K562 (cell line): ENCODE data around the gene PAQR4. TPM values are rescaled to one million over a fixed set of nuclear protein-coding genes. Genes with fewer than 3 reads are reported as not detected.
A peak's percentile ranks its signal among the peaks of the same experiment; 100 is the strongest.

Source experiments
- ATAC-seq: fragments of 200-7000 bp; cut with Tn5 transposase; 3 replicates; pipeline ENCODE4 v1.9.1; 2020; ENCODE audit warnings: moderate library complexity
- BruUV-seq: library from RNA; stranded (reverse); fragments of 400-500 nt; replicated peaks from 2 replicates; lab custom pipeline; 2021; lab: Mats Ljungman, UMichigan
- CTCF ChIA-PET: fragments of 300-600 bp; formaldehyde crosslinking; extraction: SDS; loops from one replicate; lab custom pipeline; 2021; ENCODE audit warnings: low intra/inter-chr PET ratio; lab: Yijun Ruan, JAX
- POLR2A ChIA-PET: fragments of 300-600, 350-650 bp; sonication (Branson Sonifier 250); formaldehyde crosslinking; extraction: SDS; loops from one replicate; lab custom pipeline; 2021; ENCODE audit warnings: antibody characterized with exemption, inconsistent platforms; lab: Yijun Ruan, JAX
- DNase-seq, 4 experiments: peaks; one replicate each; pipeline versions ENCODE4 v3.0.0 to v3.0.0-alpha.2; 2011 to 2018; ENCODE audit warnings: low spot score in 3 of 4, mixed read lengths in 3 of 4; ENCODE audit errors: extremely low read depth in 1 of 4
- FAIRE-seq: peaks from 2 replicates; lab custom pipeline; 2011; peaks lifted over from hg19 to GRCh38; lab: Jason Lieb, UNC
- H2AFZ ChIP-seq: 2 replicates; pipeline ENCODE4 v1.6.0; 2011; ENCODE audit warnings: low read depth, low read length, control low read depth, inconsistent platforms
- H3K27ac ChIP-seq: fragments of 200-600 bp; 3 replicates; pipeline ENCODE4 v1.8.0; 2011; ENCODE audit warnings: low read depth, mild to moderate bottlenecking, control low read depth, inconsistent platforms, low read length, moderate library complexity, mixed read lengths; ENCODE audit errors: extremely low read depth
- H3K27me3 ChIP-seq, 2 experiments: fragments of 300-600 bp in 1 of 2; 2 replicates in 1 of 2; 3 replicates in 1 of 2; pipeline versions ENCODE4 v1.6.0 to v1.8.0; 2011; ENCODE audit warnings: inconsistent platforms in 2 of 2, low read length in 2 of 2, mild to moderate bottlenecking in 1 of 2, mixed read lengths in 1 of 2, moderate library complexity in 1 of 2; ENCODE audit not compliant: control insufficient read depth in 2 of 2, insufficient read depth in 2 of 2
- H3K36me3 ChIP-seq: fragments of 300-600 bp; 3 replicates; pipeline ENCODE4 v1.8.0; 2011; ENCODE audit warnings: mild to moderate bottlenecking, low read length, inconsistent platforms; ENCODE audit not compliant: control insufficient read depth, insufficient read depth
- H3K4me1 ChIP-seq, 2 experiments: fragments of 200-600 bp in 1 of 2; replicated peaks in 1 of 2; 2 replicates in 1 of 2; 3 replicates in 1 of 2; pipeline versions ENCODE4 v1.5.1 to v1.8.0; 2011; ENCODE audit warnings: inconsistent platforms in 2 of 2, low read length in 2 of 2, mild to moderate bottlenecking in 1 of 2, mixed read lengths in 1 of 2, moderate library complexity in 1 of 2; ENCODE audit not compliant: control insufficient read depth in 2 of 2, insufficient read depth in 2 of 2
- H3K4me2 ChIP-seq: 2 replicates; pipeline ENCODE4 v1.6.1; 2011; ENCODE audit warnings: low read length, control low read depth, inconsistent platforms, mixed read lengths; ENCODE audit not compliant: insufficient read depth
- H3K4me3 ChIP-seq: fragments of 200-600 bp; sonication (generic), shearing (Covaris generic); 2 replicates; pipeline ENCODE4 v1.5.1; 2016; ENCODE audit warnings: control low read depth, inconsistent platforms
- H3K79me2 ChIP-seq: fragments of 200-600 bp; 3 replicates; pipeline ENCODE4 v1.8.0; 2011; ENCODE audit warnings: low read length, inconsistent platforms; ENCODE audit not compliant: control insufficient read depth, insufficient read depth
- H3K9ac ChIP-seq, 2 experiments: 2 replicates each; pipeline versions ENCODE4 v1.6.0 to v1.6.1; 2011; ENCODE audit warnings: low read depth in 2 of 2, low read length in 2 of 2, control low read depth in 1 of 2, inconsistent platforms in 1 of 2, mild to moderate bottlenecking in 1 of 2, mixed read lengths in 1 of 2; ENCODE audit not compliant: insufficient read depth in 1 of 2
- H3K9me1 ChIP-seq: one replicate; pipeline ENCODE4 v1.6.0; 2011; ENCODE audit warnings: inconsistent platforms, mild to moderate bottlenecking, low read length, moderate library complexity; ENCODE audit not compliant: control insufficient read depth, insufficient read depth
- H3K9me3 ChIP-seq: replicated peaks from 2 replicates; pipeline ENCODE4 v1.5.1; 2011; ENCODE audit warnings: low read depth, low read length, inconsistent platforms; ENCODE audit not compliant: control insufficient read depth, insufficient read depth
- H4K20me1 ChIP-seq: replicated peaks from 2 replicates; pipeline ENCODE4 v1.6.1; 2011; ENCODE audit warnings: low read length, inconsistent platforms, mixed read lengths; ENCODE audit not compliant: control insufficient read depth, insufficient read depth
- ETV5 ChIP-seq: sonication (generic); formaldehyde crosslinking; IDR thresholded peaks from 2 replicates; pipeline ENCODE4 v1.4.0; 2020; ENCODE audit warnings: low read depth, mild to moderate bottlenecking, missing genetic modification reagents
- FOSL1 ChIP-seq: fragments of 200-800 bp; sonication (Bioruptor generic); conservative IDR thresholded peaks from 2 replicates; pipeline ENCODE4 v1.6.1; 2016; ENCODE audit warnings: missing genetic modification characterization, missing compliant biosample characterization
- MCM2 ChIP-seq: fragments of 450-650 bp; IDR thresholded peaks from 2 replicates; pipeline ENCODE4 v1.6.1; 2017; ENCODE audit warnings: low read depth, mild to moderate bottlenecking
- SAP30 ChIP-seq: fragments of 200-600 bp; sonication (generic); IDR thresholded peaks from 2 replicates; pipeline ENCODE4 v1.6.1; 2012; ENCODE audit warnings: borderline replicate concordance, low read depth, mild to moderate bottlenecking, moderate library complexity, low read length, control low read depth, inconsistent platforms; ENCODE audit not compliant: insufficient read depth, poor library complexity, severe bottlenecking
- SMAD1 ChIP-seq: fragments of 150-350 bp; IDR thresholded peaks from 2 replicates; pipeline ENCODE4 v1.6.1; 2014; ENCODE audit warnings: low read length, low read depth; ENCODE audit not compliant: partially characterized antibody
- SUPT5H ChIP-seq: fragments of 450-650 bp; IDR thresholded peaks from 2 replicates; pipeline ENCODE4 v1.6.1; 2016
- XRCC3 ChIP-seq: fragments of 450-650 bp; IDR thresholded peaks from 2 replicates; pipeline ENCODE4 v1.6.1; 2017; ENCODE audit warnings: mild to moderate bottlenecking, moderate library complexity
- ZBTB7A ChIP-seq: IDR thresholded peaks from 2 replicates; pipeline ENCODE4 v1.6.1; 2011; ENCODE audit warnings: low read depth, mild to moderate bottlenecking, low read length, moderate library complexity, borderline replicate concordance; ENCODE audit not compliant: control insufficient read depth
- ZNF133 ChIP-seq: fragments of 250-450 bp; sonication (Bioruptor Pico); IDR thresholded peaks from 2 replicates; pipeline ENCODE4 v1.4.0; 2020; ENCODE audit warnings: mild to moderate bottlenecking
- WGBS: fragments of 100-300 bp; shearing (Covaris generic); methylation state at CpG from one replicate; pipeline ENCODE4 v1.1.6; 2016; ENCODE audit warnings: low coverage, mixed read lengths; ENCODE audit not compliant: insufficient coverage; ENCODE audit errors: missing lambda C conversion rate; 5-methylcytosine and 5-hydroxymethylcytosine counted together
- in situ Hi-C: fragments of 300-500 bp; cut with MboI; formaldehyde crosslinking; loops from 4 replicates; pipeline ENCODE4 v1.15.0; 2018; ENCODE audit warnings: inconsistent platforms, mixed read lengths
- intact Hi-C: fragments of 100-400 bp; cut with micrococcal nuclease; formaldehyde crosslinking; loops from 2 replicates; pipeline ENCODE4 v1.14.2; 2022
- polyA plus RNA-seq, 8 experiments: library from polyadenylated mRNA; depleted of rRNA in 4 of 8; stranded (reverse) in 5 of 8; unstranded in 3 of 8; fragments of >200 nt; fragmentation: Nextera tagmentation in 2 of 8; fragmentation: Illumina TruSeq in 1 of 8; extraction: Ambion mirVana in 2 of 8; extraction: Trizol in 1 of 8; gene quantifications; 2 replicates each; pipeline versions ENCODE4 v1.2.1 to v1.2.3, GENCODE V29; 2011 to 2014; ENCODE audit warnings: inconsistent platforms in 1 of 8, missing spikeins in 1 of 8
- total RNA-seq, 7 experiments: library from RNA; depleted of rRNA in 6 of 7; stranded (reverse); fragments of >200 nt in 6 of 7; fragmentation: Illumina TruSeq in 2 of 7; extraction: Trizol in 2 of 7; gene quantifications; 2 replicates each; pipeline versions ENCODE4 v1.2.1 to v1.2.3, GENCODE V29; 2011 to 2021; ENCODE audit warnings: low replicate concordance in 1 of 7
- TF ChIP-seq, protein P1 (sequence below): fragments of 250-450 bp; sonication (Bioruptor Pico); IDR thresholded peaks from 2 replicates; pipeline ENCODE4 v1.4.0; 2020
- TF ChIP-seq, protein P2 (sequence below): fragments of 450-650 bp; IDR thresholded peaks from 2 replicates; pipeline ENCODE4 v1.6.1; 2016; ENCODE audit warnings: mild to moderate bottlenecking

PAQR4 gene
- total and polyA plus RNA-seq, 9 of the 15 experiments (the other 6 are each of a cell fraction or from before 2014, with no cell fraction given): 0.62 to 40.4 (median 19.5) TPM

DNA sequence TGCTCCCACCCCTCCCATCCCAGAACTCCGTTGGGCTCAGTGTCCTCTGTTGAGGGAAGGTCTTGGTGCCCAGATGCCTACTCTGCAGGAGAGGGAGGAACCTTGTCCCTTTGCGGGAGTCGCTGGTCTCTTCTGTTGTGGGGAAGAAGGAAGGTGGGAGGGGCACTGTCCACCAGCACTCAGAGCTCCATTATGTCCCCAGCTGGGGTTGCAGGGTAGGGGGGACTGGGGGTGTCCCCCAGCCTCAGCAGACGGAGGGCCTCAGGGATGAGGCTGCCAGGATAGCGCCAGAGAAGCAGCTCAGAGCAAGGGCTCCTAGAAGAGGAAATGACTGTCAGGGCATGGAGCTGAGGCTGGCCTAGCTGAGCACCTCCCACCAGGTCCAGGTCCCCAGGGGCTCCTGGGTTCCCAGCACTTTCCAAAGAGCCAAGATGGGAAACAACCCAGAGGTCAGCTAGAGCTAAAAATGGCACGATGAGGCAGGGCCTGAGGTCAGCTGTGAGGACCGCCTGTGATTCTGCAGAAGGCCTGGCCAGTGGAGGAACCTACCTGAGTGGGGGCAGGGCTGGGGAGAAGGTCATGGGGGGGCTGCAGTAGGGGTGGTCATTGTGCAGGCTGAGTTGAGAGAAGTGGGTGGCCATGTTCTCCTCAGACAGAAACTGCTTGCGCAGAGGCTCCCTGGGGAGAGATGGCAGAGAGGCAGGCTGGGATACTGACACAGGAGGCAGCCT lies 53.7 kb downstream of the PAQR4 start:
- WGBS: 24% methylated on average over 5 of the region's 8 CpGs
- Histone ChIP-seq H3K9me3 (no peaks in the 10 kb centered on the region), H3K4me1 (peaks cover 29 to 87% of the 10 kb centered on the region in 2 experiments), H3K9ac (peak overlapping the region; percentile 88 to 95), H3K36me3 (peaks cover 39% of the 10 kb centered on the region; the same call in 2 of the 3 replicates), H3K79me2 (peaks cover 42% of the 10 kb centered on the region), H4K20me1 (peaks cover 28% of the 10 kb centered on the region), H3K9me1 (peaks cover 2% of the 10 kb centered on the region), H3K27ac (peak overlapping the region; percentile 90), H3K4me3 (peak overlapping the region; percentile 82), H3K4me2 (peak overlapping the region; percentile 83), H3K27me3 (no peaks in the 10 kb centered on the region), H2AFZ (no peak overlapping the region)
- FAIRE-seq (peak; percentile 48), ATAC-seq (peak; percentile 2), DNase-seq (peak in 1 of 4 experiments; percentile 24)
- in situ Hi-C loops: no loop called here
- POLR2A ChIA-PET: interaction anchor here (0.5 to 2.7 kb wide), 15 partner anchors 8 to 214 kb away, joined by 3 to 15 read pairs (median 4); partner anchors contain the start of gene FLYWCH1
- CTCF ChIA-PET: no interaction called here
- no TSS peak for BruUV-seq
- intact Hi-C loops: loop anchor here (10.0 kb wide), 1 partner anchor 58 kb away; the partner anchor contains the start of genes KREMEN2 and PAQR4
- TF ChIP-seq SUPT5H (peak; percentile 57), FOSL1 (no peak), XRCC3 (no peak), SAP30 (peak; percentile 21), ZNF133 (CRISPR knock-in tag) (no peak), MCM2 (no peak), SMAD1 (peak; percentile 1), ETV5 (CRISPR knock-in tag) (0 out of 2 replicates have a peak, but pooled peaks have one; percentile 11), ZBTB7A (peak; percentile 35; the same call in 1 of the 2 replicates)
- TF ChIP-seq, protein P1, sequence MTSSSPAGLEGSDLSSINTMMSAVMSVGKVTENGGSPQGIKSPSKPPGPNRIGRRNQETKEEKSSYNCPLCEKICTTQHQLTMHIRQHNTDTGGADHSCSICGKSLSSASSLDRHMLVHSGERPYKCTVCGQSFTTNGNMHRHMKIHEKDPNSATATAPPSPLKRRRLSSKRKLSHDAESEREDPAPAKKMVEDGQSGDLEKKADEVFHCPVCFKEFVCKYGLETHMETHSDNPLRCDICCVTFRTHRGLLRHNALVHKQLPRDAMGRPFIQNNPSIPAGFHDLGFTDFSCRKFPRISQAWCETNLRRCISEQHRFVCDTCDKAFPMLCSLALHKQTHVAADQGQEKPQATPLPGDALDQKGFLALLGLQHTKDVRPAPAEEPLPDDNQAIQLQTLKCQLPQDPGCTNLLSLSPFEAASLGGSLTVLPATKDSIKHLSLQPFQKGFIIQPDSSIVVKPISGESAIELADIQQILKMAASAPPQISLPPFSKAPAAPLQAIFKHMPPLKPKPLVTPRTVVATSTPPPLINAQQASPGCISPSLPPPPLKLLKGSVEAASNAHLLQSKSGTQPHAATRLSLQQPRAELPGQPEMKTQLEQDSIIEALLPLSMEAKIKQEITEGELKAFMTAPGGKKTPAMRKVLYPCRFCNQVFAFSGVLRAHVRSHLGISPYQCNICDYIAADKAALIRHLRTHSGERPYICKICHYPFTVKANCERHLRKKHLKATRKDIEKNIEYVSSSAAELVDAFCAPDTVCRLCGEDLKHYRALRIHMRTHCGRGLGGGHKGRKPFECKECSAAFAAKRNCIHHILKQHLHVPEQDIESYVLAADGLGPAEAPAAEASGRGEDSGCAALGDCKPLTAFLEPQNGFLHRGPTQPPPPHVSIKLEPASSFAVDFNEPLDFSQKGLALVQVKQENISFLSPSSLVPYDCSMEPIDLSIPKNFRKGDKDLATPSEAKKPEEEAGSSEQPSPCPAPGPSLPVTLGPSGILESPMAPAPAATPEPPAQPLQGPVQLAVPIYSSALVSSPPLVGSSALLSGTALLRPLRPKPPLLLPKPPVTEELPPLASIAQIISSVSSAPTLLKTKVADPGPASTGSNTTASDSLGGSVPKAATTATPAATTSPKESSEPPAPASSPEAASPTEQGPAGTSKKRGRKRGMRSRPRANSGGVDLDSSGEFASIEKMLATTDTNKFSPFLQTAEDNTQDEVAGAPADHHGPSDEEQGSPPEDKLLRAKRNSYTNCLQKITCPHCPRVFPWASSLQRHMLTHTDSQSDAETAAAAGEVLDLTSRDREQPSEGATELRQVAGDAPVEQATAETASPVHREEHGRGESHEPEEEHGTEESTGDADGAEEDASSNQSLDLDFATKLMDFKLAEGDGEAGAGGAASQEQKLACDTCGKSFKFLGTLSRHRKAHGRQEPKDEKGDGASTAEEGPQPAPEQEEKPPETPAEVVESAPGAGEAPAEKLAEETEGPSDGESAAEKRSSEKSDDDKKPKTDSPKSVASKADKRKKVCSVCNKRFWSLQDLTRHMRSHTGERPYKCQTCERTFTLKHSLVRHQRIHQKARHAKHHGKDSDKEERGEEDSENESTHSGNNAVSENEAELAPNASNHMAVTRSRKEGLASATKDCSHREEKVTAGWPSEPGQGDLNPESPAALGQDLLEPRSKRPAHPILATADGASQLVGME (CRISPR knock-in tag): 0 out of 2 replicates have a peak, but pooled peaks have one; percentile 9
- TF ChIP-seq, protein P2, sequence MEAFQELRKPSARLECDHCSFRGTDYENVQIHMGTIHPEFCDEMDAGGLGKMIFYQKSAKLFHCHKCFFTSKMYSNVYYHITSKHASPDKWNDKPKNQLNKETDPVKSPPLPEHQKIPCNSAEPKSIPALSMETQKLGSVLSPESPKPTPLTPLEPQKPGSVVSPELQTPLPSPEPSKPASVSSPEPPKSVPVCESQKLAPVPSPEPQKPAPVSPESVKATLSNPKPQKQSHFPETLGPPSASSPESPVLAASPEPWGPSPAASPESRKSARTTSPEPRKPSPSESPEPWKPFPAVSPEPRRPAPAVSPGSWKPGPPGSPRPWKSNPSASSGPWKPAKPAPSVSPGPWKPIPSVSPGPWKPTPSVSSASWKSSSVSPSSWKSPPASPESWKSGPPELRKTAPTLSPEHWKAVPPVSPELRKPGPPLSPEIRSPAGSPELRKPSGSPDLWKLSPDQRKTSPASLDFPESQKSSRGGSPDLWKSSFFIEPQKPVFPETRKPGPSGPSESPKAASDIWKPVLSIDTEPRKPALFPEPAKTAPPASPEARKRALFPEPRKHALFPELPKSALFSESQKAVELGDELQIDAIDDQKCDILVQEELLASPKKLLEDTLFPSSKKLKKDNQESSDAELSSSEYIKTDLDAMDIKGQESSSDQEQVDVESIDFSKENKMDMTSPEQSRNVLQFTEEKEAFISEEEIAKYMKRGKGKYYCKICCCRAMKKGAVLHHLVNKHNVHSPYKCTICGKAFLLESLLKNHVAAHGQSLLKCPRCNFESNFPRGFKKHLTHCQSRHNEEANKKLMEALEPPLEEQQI: no peak
